ENCODE data around the gene UBE2E3.

Gene UBE2E3

DNA sequence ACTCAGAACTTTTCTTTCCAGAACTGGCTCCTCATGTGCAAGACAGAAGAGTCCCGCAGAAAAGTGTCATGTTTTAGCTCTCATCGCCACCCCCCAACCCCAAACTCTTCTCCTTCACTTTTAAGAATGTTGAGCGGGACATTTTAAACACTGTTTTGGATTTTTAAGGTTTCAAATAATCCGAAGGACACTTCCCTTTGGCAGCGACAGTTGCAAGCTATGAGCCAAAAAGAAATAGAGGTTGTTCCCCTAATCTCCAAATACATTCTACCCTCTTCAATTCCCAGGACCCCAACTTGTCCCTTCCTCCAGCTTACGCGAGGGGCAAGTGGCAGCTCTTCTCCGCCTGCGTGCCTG is 678 bp upstream of the UBE2E3 start:
- no peak for FAIRE-seq

GRCh38 chr2:180980943-180981911 is 822 bp downstream of the UBE2E3 start:
- FAIRE-seq, result no peak

GRCh38 chr2:180983468-180984242 is 3.2 kb downstream of the UBE2E3 start:
- FAIRE-seq, result peak; percentile 78

GRCh38 chr2:180985771-180986395 is 5.5 kb downstream of the UBE2E3 start:
- FAIRE-seq, result no peak

- no peak for FAIRE-seq
Measured at GRCh38 chr2:180987146-180987545, 6.7 kb downstream of the UBE2E3 start.

DNA sequence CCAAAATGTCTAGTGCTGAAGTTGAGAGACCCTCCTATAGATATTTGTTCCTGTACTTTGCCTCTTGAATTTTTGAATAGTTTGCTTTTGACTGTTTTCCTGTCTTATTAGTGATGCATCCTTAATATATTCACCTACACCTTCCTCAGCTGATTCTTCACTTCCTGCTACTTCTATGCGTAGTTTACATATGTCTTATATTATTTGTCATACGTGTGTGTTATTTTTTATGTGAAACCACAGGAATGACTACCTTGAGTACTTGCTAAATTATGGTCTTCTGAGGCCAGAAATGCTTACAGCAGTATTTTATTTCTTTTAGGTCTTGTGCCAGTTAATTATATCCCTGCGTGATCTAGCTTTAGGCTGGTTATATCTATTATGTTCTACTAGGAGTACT is 9.9 kb downstream of the UBE2E3 start:
- no peak for FAIRE-seq

DNA sequence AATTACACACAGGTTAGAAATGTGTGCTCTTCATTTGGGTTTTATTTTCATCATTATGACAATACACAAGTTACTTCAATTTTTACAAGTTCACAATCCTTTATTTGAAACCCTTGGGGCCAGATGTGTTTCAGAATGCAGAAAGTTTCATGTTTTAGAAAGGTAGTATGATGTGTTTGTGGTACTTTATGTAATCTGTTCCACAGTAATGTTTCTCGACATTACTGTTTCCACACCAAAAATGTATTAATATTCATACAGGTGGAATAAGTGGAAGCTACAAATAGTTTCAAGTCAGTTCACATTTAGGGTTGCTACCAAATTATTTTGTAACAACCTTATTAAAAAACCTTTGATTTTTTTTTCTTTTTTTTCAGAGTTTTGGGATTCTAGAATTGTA is 10.4 kb downstream of the UBE2E3 start:
- no peak for FAIRE-seq

GRCh38 chr2:180991361-180991760 is 11.0 kb downstream of the UBE2E3 start:
- no peak for FAIRE-seq

GRCh38 chr2:180991820-180992219 is 11.4 kb downstream of the UBE2E3 start:
- FAIRE-seq, result no peak

- no peak for FAIRE-seq
Measured at GRCh38 chr2:180992994-180993393, 12.6 kb downstream of the UBE2E3 start.

DNA sequence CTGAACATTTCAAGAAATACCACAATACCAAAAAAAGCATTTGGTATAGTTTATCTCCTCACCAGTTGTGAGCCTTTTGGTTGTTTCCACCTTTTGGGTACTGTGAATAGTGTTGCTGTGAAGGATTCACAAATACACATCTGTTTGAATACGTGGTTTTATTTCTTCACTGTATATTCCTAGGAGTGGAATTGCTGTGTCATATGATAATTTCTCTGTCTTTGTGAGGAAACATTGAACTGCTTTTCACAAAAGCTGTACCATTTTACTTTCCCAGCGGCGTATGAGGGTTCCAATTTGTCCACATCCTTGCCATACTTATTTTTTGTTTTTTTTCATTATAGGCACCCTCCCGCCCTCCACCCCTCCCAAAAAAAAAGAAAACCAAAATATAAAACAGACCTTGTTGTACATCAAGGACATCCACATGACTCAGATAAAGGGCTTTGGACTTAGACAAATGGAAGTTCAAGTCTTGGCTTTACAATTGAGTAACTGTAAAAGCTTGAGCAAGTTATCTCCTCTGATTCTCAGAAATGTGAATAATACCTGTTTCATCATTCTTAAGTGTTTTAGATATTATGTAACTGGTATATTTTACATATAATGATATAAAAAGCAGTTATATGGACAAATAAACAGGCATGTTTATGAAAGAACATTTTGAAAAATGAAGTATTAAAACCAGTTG is 19.0 kb downstream of the UBE2E3 start:
- no peak for FAIRE-seq

- no peak for FAIRE-seq
Measured at GRCh38 chr2:181004647-181005325, 24.4 kb downstream of the UBE2E3 start.

DNA sequence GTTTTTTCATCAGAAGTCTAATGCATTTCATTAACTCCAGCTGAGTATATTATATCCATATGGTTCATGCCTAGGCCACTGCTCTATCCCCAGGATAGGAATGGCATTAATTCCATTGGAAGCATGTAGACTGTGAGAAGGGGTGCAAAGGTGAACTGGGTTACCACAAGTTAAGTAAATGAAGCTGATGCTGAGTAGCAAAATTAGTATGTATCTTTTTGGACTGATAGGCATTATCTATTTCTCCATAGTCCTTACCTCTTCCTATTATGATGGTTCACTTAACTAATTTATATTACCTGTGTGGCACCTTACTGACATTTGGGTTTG is 24.9 kb downstream of the UBE2E3 start:
- FAIRE-seq, result no peak

- no peak for FAIRE-seq
Measured at GRCh38 chr2:181005809-181006208, 25.4 kb downstream of the UBE2E3 start.

- FAIRE-seq, result no peak
Measured at GRCh38 chr2:181007086-181007837, 26.9 kb downstream of the UBE2E3 start.

GRCh38 chr2:181008407-181008806 is 28.0 kb downstream of the UBE2E3 start:
- no peak for FAIRE-seq

GRCh38 chr2:181021199-181021789 is 40.9 kb downstream of the UBE2E3 start:
- FAIRE-seq, result no peak

- no peak for FAIRE-seq
Measured at GRCh38 chr2:181022652-181023051, 42.2 kb downstream of the UBE2E3 start.

- no peak for FAIRE-seq
Measured at GRCh38 chr2:181025004-181025403, 44.6 kb downstream of the UBE2E3 start.

DNA sequence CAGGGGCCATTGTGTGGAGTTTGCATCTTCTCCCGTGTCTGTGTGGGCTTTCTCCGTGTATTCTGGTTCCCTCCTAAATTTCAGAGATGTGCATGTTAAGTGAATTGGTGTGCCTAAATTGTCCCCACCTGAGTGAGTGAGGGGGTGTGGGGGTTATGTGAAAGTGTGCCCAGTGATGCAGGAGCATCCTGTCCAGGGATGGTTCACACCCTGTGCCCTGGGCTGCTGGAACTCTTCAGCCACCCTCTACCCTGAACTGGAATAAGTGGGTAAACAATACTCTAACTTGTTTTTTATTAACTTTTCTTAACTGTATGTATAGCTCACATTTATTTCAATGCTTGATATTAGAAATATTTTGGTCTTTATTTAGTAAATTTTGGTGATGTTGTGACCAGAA is 56.0 kb downstream of the UBE2E3 start:
- no peak for FAIRE-seq

Data from A204.1 (cell line).